Glomerular visceral epithelial cell (primary cell): ENCODE measurements around the gene TMEM138.

ENCODE experiments used
- DNase-seq: peaks from one replicate; pipeline ENCODE4 v3.0.0-alpha.2; 2016; ENCODE audit errors: extremely low spot score

TMEM138 gene

GRCh38 chr11:61341706-61342105, 20.5 kb upstream of the TMEM138 start:
- no peak for DNase-seq

- no peak for DNase-seq
These were observed 19.9 kb upstream of the TMEM138 start for GRCh38 chr11:61342207-61342803.

- DNase-seq, result no peak
These were observed 18.1 kb upstream of the TMEM138 start for GRCh38 chr11:61343792-61344745.

- no peak for DNase-seq
These were observed 17.0 kb upstream of the TMEM138 start for GRCh38 chr11:61345170-61345610.

GRCh38 chr11:61345954-61346843, 16.0 kb upstream of the TMEM138 start:
- DNase-seq, result no peak

DNA sequence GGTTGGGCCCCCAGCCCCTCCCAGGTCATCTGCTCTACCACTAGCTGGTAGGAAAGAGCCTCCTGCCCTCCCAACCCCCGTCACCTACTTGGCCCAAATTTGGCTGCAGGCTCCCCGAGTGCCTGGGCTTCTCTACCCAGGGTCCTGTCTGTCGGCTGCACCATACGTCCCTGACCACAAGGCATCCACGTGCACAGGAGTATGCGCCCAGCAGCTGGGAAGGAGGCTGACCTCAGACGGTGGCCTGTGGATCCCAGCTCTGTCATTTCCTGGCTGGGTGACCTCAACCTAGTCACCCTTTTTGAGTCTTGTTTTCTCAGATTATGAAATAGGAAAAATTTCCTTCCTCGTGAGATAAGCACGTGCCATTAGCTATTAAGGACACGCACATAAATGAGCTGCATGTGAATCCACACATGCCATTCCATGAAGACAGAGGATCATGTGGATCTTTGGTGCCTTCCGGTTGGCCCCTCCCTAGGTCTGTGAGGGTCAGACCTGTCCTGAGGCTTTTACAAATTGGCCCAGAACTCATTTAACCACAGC, 14.2 kb upstream of the TMEM138 start:
- DNase-seq, result no peak

DNA sequence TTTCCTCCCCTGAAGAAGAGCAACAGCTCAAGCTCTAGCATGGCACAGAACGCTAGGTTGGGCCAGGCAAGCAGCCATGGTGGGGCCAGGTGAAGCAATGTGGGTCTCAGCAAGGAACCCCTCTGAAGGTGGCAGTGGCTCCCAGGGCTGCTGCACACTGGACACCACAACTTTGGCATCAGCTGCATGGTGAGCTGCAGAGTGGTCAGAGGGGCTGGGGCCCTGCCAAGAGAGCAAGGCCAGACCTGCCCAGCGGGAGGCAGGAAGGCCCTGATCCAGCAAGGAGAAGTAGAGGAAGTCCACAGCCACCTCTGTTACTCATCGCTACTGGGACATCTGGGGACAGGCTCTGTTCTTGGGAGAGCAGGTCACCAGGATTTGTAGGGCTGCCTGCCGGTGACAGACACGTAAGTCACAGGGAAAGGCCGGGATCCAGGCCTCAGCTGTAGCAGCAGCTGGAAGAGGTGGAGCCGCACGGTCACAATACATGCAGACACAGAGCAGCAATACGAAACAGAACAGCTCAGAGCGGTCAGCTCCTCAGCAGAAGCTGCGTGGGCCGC, 12.9 kb upstream of the TMEM138 start:
- DNase-seq, result no peak

- DNase-seq, result no peak
These were observed 12.3 kb upstream of the TMEM138 start for GRCh38 chr11:61349916-61350315.

- DNase-seq, result no peak
These were observed 11.8 kb upstream of the TMEM138 start for GRCh38 chr11:61350336-61350735.

- no peak for DNase-seq
These were observed 11.4 kb upstream of the TMEM138 start for GRCh38 chr11:61350803-61351202.

DNA sequence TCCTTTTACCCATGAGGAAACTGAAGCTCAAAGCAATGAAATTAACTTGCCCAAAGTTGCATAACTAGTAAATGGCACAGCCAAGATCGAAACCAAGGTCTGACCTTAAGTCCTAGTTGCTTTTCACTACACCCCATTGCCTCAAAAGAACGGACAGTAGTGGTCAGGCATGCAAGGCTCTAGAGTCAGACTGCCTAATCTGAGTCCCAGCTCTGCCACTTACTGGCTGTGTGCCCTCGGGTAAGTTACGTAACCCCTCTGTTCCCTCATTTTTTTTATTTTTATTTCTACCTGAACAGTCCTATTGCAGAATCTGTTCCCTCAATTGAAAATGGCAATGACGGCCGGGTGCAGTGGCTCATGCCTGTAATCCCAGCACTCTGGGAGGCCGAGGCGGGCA, 10.1 kb upstream of the TMEM138 start:
- no peak for DNase-seq

DNA sequence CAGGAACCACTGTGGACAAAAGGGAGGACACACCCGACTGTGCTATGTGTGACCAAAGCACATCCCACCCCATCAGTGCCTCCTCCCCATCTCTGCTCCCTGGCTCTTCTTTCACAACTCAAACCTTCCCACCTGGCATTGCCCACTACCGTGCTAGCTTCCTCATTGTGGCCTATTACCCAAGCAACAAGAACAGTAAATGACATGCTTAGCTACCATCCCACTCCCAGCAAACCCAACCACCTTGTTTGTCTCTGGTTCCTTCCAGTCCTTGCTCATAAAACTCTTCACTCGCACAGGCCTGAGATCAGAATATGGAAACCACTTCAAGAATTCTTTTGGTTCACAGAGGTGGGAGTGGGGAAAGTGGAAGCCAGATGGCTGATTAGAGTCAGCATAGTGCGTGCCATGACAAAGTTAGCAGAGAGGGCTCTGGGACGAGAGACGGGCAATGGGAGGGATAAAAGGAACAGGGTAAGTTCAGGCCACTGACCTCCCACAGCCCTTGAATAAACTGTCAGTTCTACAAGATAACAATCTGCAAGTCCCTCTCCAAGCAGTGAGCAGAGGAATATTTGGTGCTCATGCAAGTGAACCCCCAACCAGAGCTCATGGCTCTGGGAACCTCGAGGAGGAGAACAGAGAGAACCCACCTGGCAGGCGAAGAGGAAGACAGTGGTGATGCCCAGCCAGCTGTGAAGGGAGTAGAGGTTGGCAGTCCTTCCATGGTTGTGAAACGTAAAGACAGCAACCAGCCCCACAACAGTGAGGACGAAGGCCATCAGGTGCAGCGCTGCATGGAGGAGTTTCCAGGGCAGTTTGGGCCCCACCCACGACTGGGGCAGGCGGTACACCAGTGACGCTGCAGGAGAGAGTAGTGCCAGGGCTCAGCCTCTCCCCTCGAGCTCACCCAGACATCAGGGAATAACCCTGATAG, 8.8 kb upstream of the TMEM138 start:
- DNase-seq, result no peak

DNA sequence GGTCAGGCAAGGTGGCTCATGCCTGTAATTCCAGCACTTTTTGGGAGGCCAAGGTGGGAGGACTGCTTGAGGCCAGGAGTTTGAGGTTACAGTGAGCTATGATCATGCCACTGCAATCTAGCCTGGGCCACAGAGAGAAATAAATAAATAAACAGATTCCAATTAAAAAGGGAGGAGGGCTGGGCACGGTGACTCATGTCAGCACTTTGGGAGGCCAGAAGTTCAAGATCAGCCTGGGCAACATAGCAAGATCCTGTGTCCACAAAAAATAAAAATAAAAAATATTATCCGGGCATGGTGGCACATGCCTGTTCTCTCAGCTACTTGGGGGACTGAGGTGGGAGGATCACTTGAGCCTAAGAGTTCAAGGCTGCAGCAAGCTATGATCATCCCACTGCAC, 8.0 kb upstream of the TMEM138 start:
- no peak for DNase-seq

GRCh38 chr11:61356706-61357105, 5.5 kb upstream of the TMEM138 start:
- DNase-seq, result no peak

GRCh38 chr11:61357233-61357893, 4.8 kb upstream of the TMEM138 start:
- no peak for DNase-seq

DNA sequence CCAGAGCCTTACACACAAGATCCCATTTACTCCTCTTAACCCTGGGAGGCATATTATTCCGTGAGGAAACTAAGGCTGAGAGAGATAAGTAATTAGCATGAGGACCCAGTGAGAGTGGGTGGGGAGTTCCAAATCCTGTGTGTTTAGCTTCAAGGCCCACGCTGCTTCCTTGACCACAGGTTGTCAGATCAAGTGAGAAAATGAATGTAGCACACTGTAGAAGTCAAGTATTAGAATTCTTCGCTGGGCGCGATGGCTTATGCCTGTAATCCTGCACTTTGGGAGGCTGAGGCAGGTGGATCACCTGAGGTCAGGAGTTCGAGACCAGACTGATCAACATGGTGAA, 4.3 kb upstream of the TMEM138 start:
- DNase-seq, result no peak

GRCh38 chr11:61358566-61358965, 3.6 kb upstream of the TMEM138 start:
- no peak for DNase-seq

- no peak for DNase-seq
These were observed 2.7 kb upstream of the TMEM138 start for GRCh38 chr11:61359516-61359915.

GRCh38 chr11:61361237-61361740, 885 bp upstream of the TMEM138 start:
- no peak for DNase-seq

DNA sequence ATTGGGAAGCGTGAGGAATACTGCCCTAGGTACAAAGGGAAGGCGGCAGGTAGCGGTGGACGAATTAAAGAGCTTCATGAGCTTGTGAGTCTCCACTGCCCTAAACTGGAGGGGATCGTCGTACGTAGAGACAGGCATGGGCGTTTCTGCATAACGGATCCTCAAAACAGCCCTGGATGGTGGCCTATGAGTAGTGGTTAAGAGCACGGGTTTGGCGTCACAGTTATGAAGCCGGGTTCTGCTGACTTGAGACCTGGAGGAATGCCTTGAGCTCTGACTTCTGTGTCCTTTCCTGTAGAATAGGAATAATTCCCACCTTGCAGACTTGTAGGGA, 335 bp downstream of the TMEM138 start:
- no peak for DNase-seq
